ENCODE data around the gene TMEM200A. TPM values are rescaled to one million over a fixed set of nuclear protein-coding genes. Genes with fewer than 3 reads are reported as not detected.

The TMEM200A gene
- total RNA-seq, 1 experiment from 2014 or later = 22.9 TPM

GRCh38 chr6:130393306-130393705 is 27.5 kb downstream of the TMEM200A start:
- Histone ChIP-seq H3K9me2 (ENCODE audit: insufficient read depth) (no peaks in the 10 kb centered on the region), H3K79me2 (ENCODE audit: insufficient read depth, low read length) (no peaks in the 10 kb centered on the region; the same call in 1 of the 2 replicates), H3K36me3 (ENCODE audit: control insufficient read depth in 1 of 2, insufficient read depth in 2 of 2, low read length in 2 of 2) (no peaks in the 10 kb centered on the region), H3K27ac (ENCODE audit: low read depth, low read length) (no peak overlapping the region), H3K9ac (ENCODE audit: low read length) (no peak overlapping the region), H3K4me2 (ENCODE audit: low read length) (no peak overlapping the region), H4K20me1 (ENCODE audit: insufficient read depth) (no peaks in the 10 kb centered on the region), H3K27me3 (ENCODE audit: insufficient read depth, low read length) (no peaks in the 10 kb centered on the region), H2AFZ (ENCODE audit: low read depth, low read length, poor library complexity, severe bottlenecking) (no peak overlapping the region), H3K4me3 (replicated peaks in 1 of 2; ENCODE audit: low read depth in 1 of 2, low read length in 2 of 2) (no peak overlapping the region), H3K4me1 (ENCODE audit: control insufficient read depth in 1 of 2, insufficient read depth in 2 of 2, low read length in 2 of 2) (no peaks in the 10 kb centered on the region), H3K9me3 (ENCODE audit: control insufficient read depth in 1 of 2, insufficient read depth in 1 of 2, low read depth in 1 of 2, low read length in 2 of 2) (no peaks in the 10 kb centered on the region)
- DNase-seq (ENCODE audit: low read depth, low spot score) (no peak), ATAC-seq (no peak)
- no TSS peak for BruUV-seq (replicated peaks)
- RAD21 ChIA-PET (ENCODE audit: low non-redundant PET in 1 of 2, low total read pairs in 2 of 2, uncharacterized antibody in 2 of 2, unreplicated experiment in 2 of 2) = no interaction called here
- CTCF ChIA-PET = no interaction called here
- intact Hi-C loops (cut with micrococcal nuclease) = no loop called here
- POLR2A ChIA-PET = no interaction called here
- TF ChIP-seq ZNF274 (IDR thresholded peaks at IDR 0.05; ENCODE audit: low read depth, low read length) (no peak), SP1 (IDR thresholded peaks at IDR 0.05; ENCODE audit: low read depth) (no peak), POLR2A (IDR thresholded peaks at IDR 0.05; ENCODE audit: borderline replicate concordance, extremely low read depth, insufficient read depth, insufficient read length) (no peak), TCF7L2 (IDR thresholded peaks at IDR 0.05; ENCODE audit: borderline replicate concordance, extremely low read depth, insufficient read depth, insufficient read length) (no peak), CEBPB (IDR thresholded peaks at IDR 0.05; ENCODE audit: low read depth) (no peak), EZH2 (IDR thresholded peaks at IDR 0.05) (no peak), EGR1 (IDR thresholded peaks at IDR 0.05; ENCODE audit: low read depth) (no peak), YY1 (IDR thresholded peaks at IDR 0.05; ENCODE audit: extremely low read depth, insufficient replicate concordance, low read depth, low read length) (no peak), REST (IDR thresholded peaks at IDR 0.05; ENCODE audit: low read depth) (no peak), ELF1 (IDR thresholded peaks at IDR 0.05; ENCODE audit: borderline replicate concordance, low read depth) (no peak), ZFX (IDR thresholded peaks at IDR 0.05) (no peak)
- TF ChIP-seq, protein P1, sequence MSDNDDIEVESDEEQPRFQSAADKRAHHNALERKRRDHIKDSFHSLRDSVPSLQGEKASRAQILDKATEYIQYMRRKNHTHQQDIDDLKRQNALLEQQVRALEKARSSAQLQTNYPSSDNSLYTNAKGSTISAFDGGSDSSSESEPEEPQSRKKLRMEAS (IDR thresholded peaks at IDR 0.05) = no peak
- TF ChIP-seq, protein P2, sequence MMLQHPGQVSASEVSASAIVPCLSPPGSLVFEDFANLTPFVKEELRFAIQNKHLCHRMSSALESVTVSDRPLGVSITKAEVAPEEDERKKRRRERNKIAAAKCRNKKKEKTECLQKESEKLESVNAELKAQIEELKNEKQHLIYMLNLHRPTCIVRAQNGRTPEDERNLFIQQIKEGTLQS (IDR thresholded peaks at IDR 0.05) = no peak
- TF ChIP-seq, protein P3, sequence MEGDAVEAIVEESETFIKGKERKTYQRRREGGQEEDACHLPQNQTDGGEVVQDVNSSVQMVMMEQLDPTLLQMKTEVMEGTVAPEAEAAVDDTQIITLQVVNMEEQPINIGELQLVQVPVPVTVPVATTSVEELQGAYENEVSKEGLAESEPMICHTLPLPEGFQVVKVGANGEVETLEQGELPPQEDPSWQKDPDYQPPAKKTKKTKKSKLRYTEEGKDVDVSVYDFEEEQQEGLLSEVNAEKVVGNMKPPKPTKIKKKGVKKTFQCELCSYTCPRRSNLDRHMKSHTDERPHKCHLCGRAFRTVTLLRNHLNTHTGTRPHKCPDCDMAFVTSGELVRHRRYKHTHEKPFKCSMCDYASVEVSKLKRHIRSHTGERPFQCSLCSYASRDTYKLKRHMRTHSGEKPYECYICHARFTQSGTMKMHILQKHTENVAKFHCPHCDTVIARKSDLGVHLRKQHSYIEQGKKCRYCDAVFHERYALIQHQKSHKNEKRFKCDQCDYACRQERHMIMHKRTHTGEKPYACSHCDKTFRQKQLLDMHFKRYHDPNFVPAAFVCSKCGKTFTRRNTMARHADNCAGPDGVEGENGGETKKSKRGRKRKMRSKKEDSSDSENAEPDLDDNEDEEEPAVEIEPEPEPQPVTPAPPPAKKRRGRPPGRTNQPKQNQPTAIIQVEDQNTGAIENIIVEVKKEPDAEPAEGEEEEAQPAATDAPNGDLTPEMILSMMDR (IDR thresholded peaks at IDR 0.05 in 2 of 3, conservative IDR thresholded peaks at IDR 0.05 in 1 of 3; ENCODE audit: borderline replicate concordance in 1 of 3, insufficient read depth in 1 of 3, low read depth in 2 of 3, low read length in 2 of 3) = no peak
